CMK (cell line): Measurements from ENCODE around the gene SPRR1B.
"Not testable (repeated sequence)": the region's sequence is repeated elsewhere in the genome, so short reads cannot be mapped to it uniquely, and the experiment has no call there.

ENCODE experiments used
- DNase-seq: peaks from one replicate; pipeline ENCODE4 v3.0.0-alpha.2; 2010; ENCODE audit warnings: low read depth

Gene SPRR1B

DNA sequence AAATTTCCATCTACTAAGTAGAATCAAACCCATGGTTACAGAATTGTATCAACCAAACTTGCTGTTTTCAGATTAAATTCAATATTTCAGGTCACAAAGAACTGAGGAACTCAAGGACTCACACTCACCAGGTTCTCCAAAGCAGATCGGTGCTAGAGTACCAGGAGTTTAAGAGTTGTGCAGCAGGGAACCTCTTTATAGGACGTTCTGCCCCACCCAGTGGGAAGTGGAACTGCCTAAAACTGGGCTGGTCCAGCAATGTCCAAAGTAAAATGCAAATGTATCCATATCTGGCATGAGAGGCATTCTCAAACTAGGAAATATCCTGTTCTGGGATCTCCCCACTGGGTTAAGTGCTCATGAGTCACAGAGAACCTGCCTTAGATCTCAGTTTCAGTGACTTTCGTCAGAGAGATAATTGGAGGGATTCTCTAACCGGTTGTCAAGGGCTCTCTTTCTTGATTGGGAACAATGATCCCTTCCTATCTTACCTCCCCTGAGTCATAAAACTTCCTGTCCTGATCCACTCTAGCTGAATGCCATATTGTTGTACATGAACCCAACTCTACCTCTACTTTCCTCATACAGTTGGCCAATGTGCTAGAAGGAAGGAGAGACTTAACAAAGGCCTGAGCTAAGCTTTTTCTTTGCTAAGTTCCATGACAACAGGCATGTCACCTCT, 10.1 kb downstream of the SPRR1B start, which contains the start of gene SPRR2D:
SPRR2D (minus strand) TSS at position 171 of the 682 bp plus-strand sequence. CDS start 774 bp downstream, outside the sequence.
- no peak for DNase-seq

DNA sequence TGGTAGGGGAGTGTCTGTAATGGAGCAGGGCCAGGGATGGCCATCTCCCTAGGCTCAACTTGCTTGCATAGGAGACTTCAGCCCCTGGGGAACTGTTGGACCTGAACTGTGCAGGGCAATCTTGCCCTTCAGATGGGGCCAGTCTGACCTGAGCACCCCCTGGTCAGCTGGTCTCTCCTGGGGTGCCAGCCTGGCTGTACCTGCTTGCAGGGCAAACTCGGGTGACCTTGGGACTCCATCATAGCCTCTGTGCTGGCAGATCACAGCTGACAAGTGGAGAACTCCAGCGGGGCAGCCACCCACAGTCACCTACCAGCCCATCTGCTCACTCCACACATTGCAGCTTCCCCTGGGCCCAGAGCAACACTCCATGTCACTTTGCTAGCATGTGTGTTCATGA, 18.2 kb downstream of the SPRR1B start:
- DNase-seq, result no peak

GRCh38 chr1:153056111-153056510, 25.1 kb downstream of the SPRR1B start:
- DNase-seq, result not testable (repeated sequence)

GRCh38 chr1:153057375-153057774, 26.4 kb downstream of the SPRR1B start, which contains the start of gene SPRR2A:
SPRR2A (minus strand) TSS chr1:153057512; CDS start chr1:153056735, 777 bp downstream.
- no peak for DNase-seq

DNA sequence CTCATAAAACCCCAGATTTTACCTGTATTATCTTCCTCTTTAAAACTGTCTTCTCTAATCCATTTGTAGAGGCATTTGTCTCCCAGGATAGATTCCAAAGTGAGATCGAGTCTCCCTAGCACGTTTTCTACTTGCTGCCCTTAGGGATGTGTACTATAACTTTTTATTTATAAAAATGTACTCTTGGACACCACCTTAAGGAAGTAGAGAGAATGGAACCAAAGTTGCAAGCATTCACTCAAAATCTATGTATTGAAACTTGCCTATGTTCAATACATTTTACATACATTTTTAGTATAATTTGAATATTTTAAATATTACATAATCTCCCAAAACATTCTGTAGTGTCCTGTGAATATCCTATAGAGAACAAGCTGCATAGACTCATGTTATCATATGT, 27.2 kb downstream of the SPRR1B start:
- no peak for DNase-seq

- peak; percentile 22 for DNase-seq
Measured at GRCh38 chr1:153058826-153059784, 28.1 kb downstream of the SPRR1B start.

- no peak for DNase-seq
Measured at GRCh38 chr1:153070243-153070642, 39.2 kb downstream of the SPRR1B start.

DNA sequence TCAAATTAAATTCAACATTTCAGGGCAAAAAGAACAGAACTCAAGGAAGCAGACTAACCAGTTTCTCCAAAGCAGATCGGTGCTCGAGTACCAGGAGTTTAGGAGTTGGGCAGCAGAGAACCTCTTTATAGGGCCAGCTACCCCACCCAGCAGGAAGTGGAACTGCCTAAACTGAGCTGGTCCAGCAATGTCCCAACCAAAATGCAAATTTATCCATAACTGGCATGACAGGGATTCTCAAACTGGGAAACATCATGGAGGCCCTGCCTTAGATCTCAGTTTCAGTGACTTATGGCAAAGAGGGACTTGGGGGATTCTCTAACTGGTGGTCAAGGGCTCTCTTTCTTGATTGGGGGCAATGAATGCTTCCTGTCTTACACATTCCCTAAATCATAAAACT, 40.5 kb downstream of the SPRR1B start, which contains the start of gene SPRR2B:
SPRR2B (minus strand) TSS at position 101 of the 400 bp plus-strand sequence. CDS start 772 bp downstream, outside the sequence.
- DNase-seq, result no peak

GRCh38 chr1:153072806-153073726, 42.1 kb downstream of the SPRR1B start:
- DNase-seq, result no peak

GRCh38 chr1:153081736-153082135, 50.7 kb downstream of the SPRR1B start:
- DNase-seq, result no peak
